HEK293T (cell line): ENCODE data around the gene ALKBH8.

Experiments
- HDGF ChIP-seq: fragments of 450-650 bp; IDR thresholded peaks from 2 replicates; pipeline ENCODE4 v1.6.1; 2017; ENCODE audit warnings: antibody characterized with exemption, borderline replicate concordance
- L3MBTL2 ChIP-seq: fragments of 450-650 bp; conservative IDR thresholded peaks from 2 replicates; pipeline ENCODE4 v1.6.1; 2016; ENCODE audit warnings: mild to moderate bottlenecking
- SUZ12 ChIP-seq: fragments of 450-650 bp; IDR thresholded peaks from 2 replicates; pipeline ENCODE4 v1.6.1; 2016; ENCODE audit warnings: mild to moderate bottlenecking

DNA sequence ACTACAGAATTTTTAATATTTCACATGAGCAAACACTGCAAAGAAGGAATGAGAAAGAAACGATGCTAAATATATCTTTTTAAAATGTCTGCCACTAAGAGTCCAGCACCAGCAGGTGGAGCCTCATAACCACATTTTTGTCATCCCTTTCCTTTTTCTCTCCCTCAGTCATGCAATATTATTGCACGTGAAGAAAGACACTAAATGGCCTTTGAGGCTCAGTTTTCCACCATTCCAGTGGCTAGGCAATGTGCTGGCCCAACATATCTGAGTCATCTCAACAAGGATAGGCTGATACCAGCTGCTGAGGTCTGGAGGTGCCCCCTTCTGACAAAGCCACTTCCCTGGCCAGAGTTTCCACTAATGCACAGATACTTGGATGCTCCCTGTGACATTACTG, 1.8 kb downstream of the ALKBH8 start:
- TF ChIP-seq HDGF (no peak), SUZ12 (no peak), L3MBTL2 (peak; percentile 46)
